Measurements from ENCODE around the gene MRPS25.

DNA sequence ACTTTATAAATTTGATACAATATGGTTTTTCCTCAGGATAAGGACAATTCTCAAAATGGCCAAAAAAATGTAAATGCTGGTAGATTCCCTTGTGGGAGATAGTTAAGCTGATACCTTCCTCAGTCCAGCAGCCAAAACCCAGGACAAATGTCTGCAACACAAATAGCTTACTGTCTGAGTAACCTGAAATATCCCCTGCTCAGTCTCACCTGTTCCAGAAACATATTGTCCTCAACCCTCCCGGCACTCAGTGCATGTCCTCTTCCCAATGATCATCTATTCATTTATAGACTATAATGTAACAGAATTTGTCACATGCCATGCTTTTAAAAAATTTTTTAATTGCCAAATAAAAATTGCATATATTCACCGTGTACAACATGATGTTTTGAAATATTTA, 21.6 kb upstream of the MRPS25 start:
- TF ChIP-seq, protein P1, sequence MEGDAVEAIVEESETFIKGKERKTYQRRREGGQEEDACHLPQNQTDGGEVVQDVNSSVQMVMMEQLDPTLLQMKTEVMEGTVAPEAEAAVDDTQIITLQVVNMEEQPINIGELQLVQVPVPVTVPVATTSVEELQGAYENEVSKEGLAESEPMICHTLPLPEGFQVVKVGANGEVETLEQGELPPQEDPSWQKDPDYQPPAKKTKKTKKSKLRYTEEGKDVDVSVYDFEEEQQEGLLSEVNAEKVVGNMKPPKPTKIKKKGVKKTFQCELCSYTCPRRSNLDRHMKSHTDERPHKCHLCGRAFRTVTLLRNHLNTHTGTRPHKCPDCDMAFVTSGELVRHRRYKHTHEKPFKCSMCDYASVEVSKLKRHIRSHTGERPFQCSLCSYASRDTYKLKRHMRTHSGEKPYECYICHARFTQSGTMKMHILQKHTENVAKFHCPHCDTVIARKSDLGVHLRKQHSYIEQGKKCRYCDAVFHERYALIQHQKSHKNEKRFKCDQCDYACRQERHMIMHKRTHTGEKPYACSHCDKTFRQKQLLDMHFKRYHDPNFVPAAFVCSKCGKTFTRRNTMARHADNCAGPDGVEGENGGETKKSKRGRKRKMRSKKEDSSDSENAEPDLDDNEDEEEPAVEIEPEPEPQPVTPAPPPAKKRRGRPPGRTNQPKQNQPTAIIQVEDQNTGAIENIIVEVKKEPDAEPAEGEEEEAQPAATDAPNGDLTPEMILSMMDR (IDR thresholded peaks at IDR 0.05): no peak
- TF ChIP-seq POLR2A (IDR thresholded peaks at IDR 0.05): no peak
